PC-9 (cell line): ENCODE results near the gene KIAA1217. TPM values are rescaled to one million over a fixed set of nuclear protein-coding genes. Genes with fewer than 3 reads are reported as not detected.

Experiments used
- BruUV-seq: library from RNA; stranded (reverse); fragments of 400-500 nt; replicated peaks from 2 replicates; lab custom pipeline; 2021; lab: Mats Ljungman, UMichigan
- CTCF ChIA-PET: fragments of 300-600 bp; sonication (Branson Sonifier 250); formaldehyde crosslinking; loops from one replicate; lab custom pipeline; 2022; ENCODE audit warnings: antibody characterized with exemption; lab: Charles Lee
- POLR2A ChIA-PET: fragments of 300-600 bp; sonication (Branson Sonifier 250); formaldehyde crosslinking; loops from one replicate; lab custom pipeline; 2022; ENCODE audit warnings: antibody characterized with exemption; ENCODE audit not compliant: unreplicated experiment; lab: Charles Lee
- DNase-seq, 2 experiments: peaks; one replicate each; pipeline versions ENCODE4 v3.0.0 to v3.0.0-alpha.2; 2015 to 2022; ENCODE audit warnings: mixed read lengths in 1 of 2
- H2AFZ ChIP-seq: fragments of 200-600 bp; sonication (generic); 2 replicates; pipeline ENCODE4 v1.8.1; 2017; ENCODE audit warnings: antibody characterized with exemption
- H3F3A ChIP-seq: fragments of 200-600 bp; sonication (generic); 2 replicates; pipeline ENCODE4 v1.8.1; 2017; ENCODE audit warnings: antibody characterized with exemption, mild to moderate bottlenecking, low read depth; ENCODE audit not compliant: insufficient read depth
- H3K27ac ChIP-seq: fragments of 200-600 bp; sonication (generic); 2 replicates; pipeline ENCODE4 v1.6.1; 2016; ENCODE audit warnings: mixed run types
- H3K27me3 ChIP-seq: fragments of 200-600 bp; sonication (generic); 2 replicates; pipeline ENCODE4 v1.6.1; 2016; ENCODE audit warnings: low read depth, mixed run types; ENCODE audit not compliant: insufficient read depth
- H3K36me3 ChIP-seq: fragments of 200-600 bp; sonication (generic); 2 replicates; pipeline ENCODE4 v1.6.1; 2016; ENCODE audit warnings: low read depth, mixed run types
- H3K4me1 ChIP-seq: fragments of 200-600 bp; sonication (generic); replicated peaks from 2 replicates; pipeline ENCODE4 v1.6.1; 2016; ENCODE audit warnings: mixed run types; ENCODE audit not compliant: insufficient read depth
- H3K4me2 ChIP-seq: fragments of 200-600 bp; sonication (generic); 2 replicates; pipeline ENCODE4 v1.6.1; 2017; ENCODE audit warnings: mixed run types
- H3K4me3 ChIP-seq: fragments of 200-600 bp; sonication (generic); 2 replicates; pipeline ENCODE4 v1.6.1; 2016; ENCODE audit warnings: mixed run types
- H3K79me2 ChIP-seq: fragments of 200-600 bp; sonication (generic); 2 replicates; pipeline ENCODE4 v1.6.1; 2017; ENCODE audit warnings: low read depth, mixed run types
- H3K9me2 ChIP-seq: fragments of 200-600 bp; sonication (generic); 2 replicates; pipeline ENCODE4 v1.8.1; 2017; ENCODE audit warnings: mild to moderate bottlenecking; ENCODE audit not compliant: insufficient read depth
- H3K9me3 ChIP-seq: fragments of 200-600 bp; sonication (generic); 2 replicates; pipeline ENCODE4 v1.8.1; 2016; ENCODE audit warnings: low read depth; ENCODE audit not compliant: insufficient read depth
- H4K20me1 ChIP-seq: fragments of 200-600 bp; sonication (generic); 2 replicates; pipeline ENCODE4 v1.8.1; 2017; ENCODE audit not compliant: insufficient read depth
- EZH2 ChIP-seq: fragments of 200-600 bp; sonication (generic); IDR thresholded peaks from 2 replicates; pipeline ENCODE4 v1.8.0; 2017; ENCODE audit warnings: antibody characterized with exemption, low read depth
- intact Hi-C: fragments of 100-400 bp; cut with micrococcal nuclease; formaldehyde crosslinking; loops from one replicate; pipeline ENCODE4 v1.10.0; 2022; ENCODE audit not compliant: unreplicated experiment
- total RNA-seq: library from RNA; stranded (reverse); gene quantifications from 2 replicates; pipeline ENCODE4 v1.2.3, GENCODE V29; 2021
- TF ChIP-seq, protein P1 (sequence below): fragments of 200-600 bp; sonication (generic); conservative IDR thresholded peaks from 2 replicates; pipeline ENCODE4 v1.6.1; 2017; ENCODE audit warnings: mixed run types, antibody characterized with exemption, mild to moderate bottlenecking, moderate library complexity

The KIAA1217 gene
- total RNA-seq, 1 experiment from 2014 or later, result 41.1 TPM

DNA sequence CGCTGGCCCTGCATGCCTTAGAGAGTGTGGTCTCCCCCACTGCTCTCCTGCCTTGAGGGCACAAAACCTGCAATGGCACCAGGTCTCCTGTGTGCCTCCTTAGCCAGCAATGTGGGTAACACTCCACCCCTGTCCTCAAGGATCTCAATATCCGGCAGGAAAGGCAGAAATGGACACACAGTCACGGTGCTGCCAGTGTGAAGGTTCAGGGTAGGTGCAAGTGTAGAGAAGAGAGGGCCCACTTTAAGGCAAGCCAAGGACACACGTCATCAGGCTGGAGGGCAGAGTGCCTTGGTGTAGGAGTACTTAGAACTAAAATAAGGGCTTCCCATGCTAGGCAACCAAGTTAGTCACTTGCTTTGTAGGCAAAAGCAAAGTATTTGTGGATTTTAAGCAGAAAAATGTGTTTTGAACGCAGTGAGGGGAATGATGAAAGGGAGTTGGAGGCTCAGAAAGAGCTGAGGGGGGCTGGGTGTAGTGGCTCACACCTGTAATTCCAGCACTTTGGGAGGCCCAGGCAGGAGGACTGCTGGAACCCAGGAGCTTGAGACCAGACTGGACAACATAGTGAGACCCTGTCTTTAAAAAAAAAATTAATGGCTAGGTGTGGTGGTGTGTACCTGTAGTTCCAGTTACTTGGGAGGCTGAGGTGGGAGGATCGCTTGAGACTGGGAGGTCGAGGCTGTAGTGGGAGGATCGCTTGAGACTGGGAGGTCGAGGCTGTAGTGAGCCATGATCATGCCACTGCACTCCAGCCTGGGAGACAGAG, 361.9 kb downstream of the KIAA1217 start:
- H3K4me3 ChIP-seq, result no peak overlapping the region
- no peaks in the 10 kb centered on the region for H4K20me1 ChIP-seq
- no peaks in the 10 kb centered on the region for H3K9me3 ChIP-seq
- H3F3A ChIP-seq, result no peaks in the 10 kb centered on the region
- H3K36me3 ChIP-seq, result no peaks in the 10 kb centered on the region
- H3K27ac ChIP-seq, result no peak overlapping the region
- H3K27me3 ChIP-seq, result no peaks in the 10 kb centered on the region
- no peak overlapping the region for H2AFZ ChIP-seq
- intact Hi-C loops, result no loop called here
- no peak for TF ChIP-seq EZH2
- TF ChIP-seq, protein P1, sequence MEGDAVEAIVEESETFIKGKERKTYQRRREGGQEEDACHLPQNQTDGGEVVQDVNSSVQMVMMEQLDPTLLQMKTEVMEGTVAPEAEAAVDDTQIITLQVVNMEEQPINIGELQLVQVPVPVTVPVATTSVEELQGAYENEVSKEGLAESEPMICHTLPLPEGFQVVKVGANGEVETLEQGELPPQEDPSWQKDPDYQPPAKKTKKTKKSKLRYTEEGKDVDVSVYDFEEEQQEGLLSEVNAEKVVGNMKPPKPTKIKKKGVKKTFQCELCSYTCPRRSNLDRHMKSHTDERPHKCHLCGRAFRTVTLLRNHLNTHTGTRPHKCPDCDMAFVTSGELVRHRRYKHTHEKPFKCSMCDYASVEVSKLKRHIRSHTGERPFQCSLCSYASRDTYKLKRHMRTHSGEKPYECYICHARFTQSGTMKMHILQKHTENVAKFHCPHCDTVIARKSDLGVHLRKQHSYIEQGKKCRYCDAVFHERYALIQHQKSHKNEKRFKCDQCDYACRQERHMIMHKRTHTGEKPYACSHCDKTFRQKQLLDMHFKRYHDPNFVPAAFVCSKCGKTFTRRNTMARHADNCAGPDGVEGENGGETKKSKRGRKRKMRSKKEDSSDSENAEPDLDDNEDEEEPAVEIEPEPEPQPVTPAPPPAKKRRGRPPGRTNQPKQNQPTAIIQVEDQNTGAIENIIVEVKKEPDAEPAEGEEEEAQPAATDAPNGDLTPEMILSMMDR, result no peak
- no TSS peak for BruUV-seq
- no peaks in the 10 kb centered on the region for H3K9me2 ChIP-seq
- H3K4me1 ChIP-seq, result no peaks in the 10 kb centered on the region
- H3K79me2 ChIP-seq, result no peaks in the 10 kb centered on the region
- ChIA-PET CTCF (no interaction called here), POLR2A (no interaction called here)
- H3K4me2 ChIP-seq, result no peak overlapping the region
- DNase-seq, result no peak

DNA sequence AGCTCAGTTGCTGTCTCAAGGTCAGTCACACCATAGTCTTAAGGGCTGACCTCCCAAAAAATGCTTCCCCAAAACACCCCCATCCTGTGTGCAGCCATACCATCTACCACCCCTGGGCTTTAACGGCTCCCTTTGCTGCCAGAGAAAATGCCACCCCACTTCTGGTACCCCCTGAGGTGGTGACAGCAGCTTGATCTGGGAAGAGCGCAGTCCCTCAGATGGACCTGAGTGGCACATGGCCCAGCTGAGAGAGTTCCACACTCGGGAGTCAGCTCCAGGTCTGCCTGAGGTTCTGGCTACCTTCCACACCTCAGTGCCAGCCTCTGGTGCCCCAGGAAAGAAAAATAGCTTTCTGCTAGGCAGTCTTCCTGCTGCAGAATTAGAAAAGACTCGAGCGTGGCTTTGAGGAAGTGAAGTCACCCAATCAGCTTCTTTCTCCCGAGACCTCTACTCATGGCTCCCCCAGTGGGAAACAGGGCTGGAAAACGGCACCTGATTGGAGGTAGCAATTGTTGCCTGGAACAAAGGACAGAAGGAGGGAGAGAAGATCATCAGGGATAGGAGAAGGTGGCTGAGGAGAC, 363.0 kb downstream of the KIAA1217 start:
- no peak overlapping the region for H3K4me3 ChIP-seq
- ChIA-PET POLR2A (no interaction called here), CTCF (no interaction called here)
- TF ChIP-seq, protein P1, result no peak
- TF ChIP-seq EZH2, result no peak
- H2AFZ ChIP-seq, result no peak overlapping the region
- H3F3A ChIP-seq, result no peaks in the 10 kb centered on the region
- no TSS peak for BruUV-seq
- intact Hi-C loops, result no loop called here
- no peak for DNase-seq
- no peak overlapping the region for H3K27ac ChIP-seq
- no peaks in the 10 kb centered on the region for H3K79me2 ChIP-seq
- no peaks in the 10 kb centered on the region for H3K4me1 ChIP-seq
- no peak overlapping the region for H3K4me2 ChIP-seq
- H4K20me1 ChIP-seq, result no peaks in the 10 kb centered on the region
- no peaks in the 10 kb centered on the region for H3K36me3 ChIP-seq
- no peaks in the 10 kb centered on the region for H3K9me3 ChIP-seq
- no peaks in the 10 kb centered on the region for H3K9me2 ChIP-seq
- no peaks in the 10 kb centered on the region for H3K27me3 ChIP-seq

DNA sequence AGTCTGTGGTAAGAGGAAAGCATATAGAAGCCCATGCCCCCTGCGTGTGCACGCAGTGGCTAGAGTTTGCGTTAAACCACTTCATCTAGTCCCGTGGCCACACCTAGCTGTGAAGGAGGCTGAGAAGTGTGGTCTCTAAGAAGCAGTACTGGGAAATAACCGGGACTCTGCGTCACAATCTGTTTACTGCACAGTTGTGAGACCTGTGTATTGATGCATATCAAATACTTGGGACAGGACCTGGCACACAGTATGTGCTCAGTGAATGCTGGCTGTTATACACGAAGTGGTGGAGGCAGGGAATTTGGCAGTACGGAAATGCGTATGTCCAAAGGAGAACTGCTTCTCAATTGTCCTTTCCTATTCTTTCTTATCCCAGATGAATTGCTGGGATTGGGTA, 365.2 kb downstream of the KIAA1217 start:
- Histone ChIP-seq H3K4me3 (no peak overlapping the region), H3K9me2 (no peaks in the 10 kb centered on the region), H2AFZ (no peak overlapping the region), H3F3A (no peaks in the 10 kb centered on the region), H3K4me1 (no peaks in the 10 kb centered on the region), H3K9me3 (no peaks in the 10 kb centered on the region), H3K27me3 (no peaks in the 10 kb centered on the region), H4K20me1 (no peaks in the 10 kb centered on the region), H3K27ac (no peak overlapping the region), H3K36me3 (no peaks in the 10 kb centered on the region), H3K4me2 (no peak overlapping the region), H3K79me2 (no peaks in the 10 kb centered on the region)
- intact Hi-C loops, result no loop called here
- no TSS peak for BruUV-seq
- no peak for DNase-seq
- ChIA-PET CTCF (no interaction called here), POLR2A (no interaction called here)
- TF ChIP-seq EZH2, result no peak
- TF ChIP-seq, protein P1, result no peak
